Measurements from ENCODE around the gene UQCRFS1.

UQCRFS1 gene

DNA sequence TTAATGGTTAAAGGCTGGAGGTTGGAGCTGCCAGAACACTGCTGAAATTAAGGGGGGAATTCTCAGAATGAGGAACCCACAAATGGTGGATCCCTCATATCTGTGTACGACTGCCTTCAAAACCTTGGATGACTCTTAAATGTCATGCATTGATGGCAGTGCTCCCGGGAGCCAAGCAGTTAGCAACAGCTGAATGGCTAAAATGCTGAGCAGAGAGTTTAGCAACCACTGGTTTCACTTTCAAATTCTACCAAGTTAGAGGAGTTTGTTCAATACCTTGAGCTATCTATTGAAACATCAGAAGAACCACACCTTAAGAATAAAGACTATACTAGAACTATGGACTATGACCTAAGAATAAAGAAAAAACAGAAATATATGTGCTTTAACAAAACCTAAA, 41.4 kb downstream of the UQCRFS1 start:
- no peak for DNase-seq (ENCODE audit: low read depth)
- H3K4me3 ChIP-seq (ENCODE audit: low read depth, low read length): no peak overlapping the region
- TF ChIP-seq, protein P1, sequence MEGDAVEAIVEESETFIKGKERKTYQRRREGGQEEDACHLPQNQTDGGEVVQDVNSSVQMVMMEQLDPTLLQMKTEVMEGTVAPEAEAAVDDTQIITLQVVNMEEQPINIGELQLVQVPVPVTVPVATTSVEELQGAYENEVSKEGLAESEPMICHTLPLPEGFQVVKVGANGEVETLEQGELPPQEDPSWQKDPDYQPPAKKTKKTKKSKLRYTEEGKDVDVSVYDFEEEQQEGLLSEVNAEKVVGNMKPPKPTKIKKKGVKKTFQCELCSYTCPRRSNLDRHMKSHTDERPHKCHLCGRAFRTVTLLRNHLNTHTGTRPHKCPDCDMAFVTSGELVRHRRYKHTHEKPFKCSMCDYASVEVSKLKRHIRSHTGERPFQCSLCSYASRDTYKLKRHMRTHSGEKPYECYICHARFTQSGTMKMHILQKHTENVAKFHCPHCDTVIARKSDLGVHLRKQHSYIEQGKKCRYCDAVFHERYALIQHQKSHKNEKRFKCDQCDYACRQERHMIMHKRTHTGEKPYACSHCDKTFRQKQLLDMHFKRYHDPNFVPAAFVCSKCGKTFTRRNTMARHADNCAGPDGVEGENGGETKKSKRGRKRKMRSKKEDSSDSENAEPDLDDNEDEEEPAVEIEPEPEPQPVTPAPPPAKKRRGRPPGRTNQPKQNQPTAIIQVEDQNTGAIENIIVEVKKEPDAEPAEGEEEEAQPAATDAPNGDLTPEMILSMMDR (conservative IDR thresholded peaks at IDR 0.05; ENCODE audit: low read depth, low read length): no peak

DNA sequence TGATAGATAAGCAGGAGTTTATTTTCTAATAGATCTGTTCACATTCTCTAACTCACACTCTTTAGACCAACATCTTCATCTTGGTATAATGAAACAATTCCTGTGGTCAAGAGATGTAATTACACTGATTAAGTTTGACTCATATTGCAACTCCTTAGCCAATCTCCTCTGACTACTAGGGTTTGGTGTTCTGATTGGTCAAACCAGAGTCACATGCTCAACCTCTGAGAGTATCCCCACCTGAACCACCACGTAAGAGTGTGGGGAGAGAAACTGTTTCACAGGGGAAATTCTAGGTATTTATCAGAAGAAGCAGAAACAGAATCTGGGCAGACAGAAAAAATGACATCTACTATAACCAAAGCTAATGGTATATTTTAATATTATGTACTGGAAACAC, 42.4 kb downstream of the UQCRFS1 start:
- no peak overlapping the region for H3K4me3 ChIP-seq (ENCODE audit: low read depth, low read length)
- TF ChIP-seq, protein P1 (conservative IDR thresholded peaks at IDR 0.05; ENCODE audit: low read depth, low read length): no peak
- no peak for DNase-seq (ENCODE audit: low read depth)

DNA sequence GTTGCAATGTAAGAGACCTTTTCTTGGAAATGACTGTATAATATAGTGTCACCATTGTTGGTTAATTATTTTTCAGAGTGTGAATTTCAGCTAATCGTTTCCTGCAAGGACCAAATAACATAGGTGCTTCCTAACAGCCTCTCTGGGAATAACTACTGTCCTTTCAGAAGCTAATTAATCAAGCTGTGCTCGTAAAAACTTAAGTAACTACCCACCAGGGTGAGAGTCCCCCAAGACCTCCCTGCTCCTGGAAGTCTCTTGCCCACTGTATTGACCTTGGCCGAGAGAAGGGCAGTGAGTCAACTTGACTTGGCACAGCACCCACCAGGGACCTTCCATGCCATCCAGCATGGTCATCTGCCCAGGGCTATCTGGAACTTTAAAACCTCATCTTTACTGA, 50.3 kb downstream of the UQCRFS1 start:
- no peak for DNase-seq (ENCODE audit: low read depth)
- no peak overlapping the region for H3K4me3 ChIP-seq (ENCODE audit: low read depth, low read length)
- TF ChIP-seq, protein P1 (conservative IDR thresholded peaks at IDR 0.05; ENCODE audit: low read depth, low read length): no peak

DNA sequence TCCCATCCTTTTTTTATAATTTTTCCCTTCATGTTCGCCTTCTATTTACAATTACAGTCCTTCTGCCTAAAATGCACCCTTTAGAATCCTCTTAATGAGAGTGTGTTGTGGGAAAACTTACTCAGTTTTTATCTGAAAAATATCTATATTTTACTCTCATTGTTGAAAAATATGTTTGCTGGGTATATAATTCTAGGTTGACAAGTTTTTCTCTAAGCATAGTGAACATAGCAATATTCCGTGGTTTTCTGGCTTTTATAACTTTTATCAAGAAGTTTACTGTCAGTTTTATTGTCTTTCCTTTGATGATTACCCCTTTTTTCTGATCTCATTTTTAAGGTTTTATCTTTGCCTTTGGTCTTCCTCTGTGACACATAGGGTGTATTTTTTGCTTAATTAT, 57.3 kb downstream of the UQCRFS1 start:
- TF ChIP-seq, protein P1 (conservative IDR thresholded peaks at IDR 0.05; ENCODE audit: low read depth, low read length): no peak
- H3K4me3 ChIP-seq (ENCODE audit: low read depth, low read length): no peak overlapping the region
- no peak for DNase-seq (ENCODE audit: low read depth)

Measured in choroid plexus epithelial cell (primary cell).